ENCODE data around the gene KIAA1549. TPM values are rescaled to one million over a fixed set of nuclear protein-coding genes. Genes with fewer than 3 reads are reported as not detected.

Gene KIAA1549
- total and polyA plus RNA-seq, 4 donors = 0.13 to 0.89 (median 0.42) TPM

DNA sequence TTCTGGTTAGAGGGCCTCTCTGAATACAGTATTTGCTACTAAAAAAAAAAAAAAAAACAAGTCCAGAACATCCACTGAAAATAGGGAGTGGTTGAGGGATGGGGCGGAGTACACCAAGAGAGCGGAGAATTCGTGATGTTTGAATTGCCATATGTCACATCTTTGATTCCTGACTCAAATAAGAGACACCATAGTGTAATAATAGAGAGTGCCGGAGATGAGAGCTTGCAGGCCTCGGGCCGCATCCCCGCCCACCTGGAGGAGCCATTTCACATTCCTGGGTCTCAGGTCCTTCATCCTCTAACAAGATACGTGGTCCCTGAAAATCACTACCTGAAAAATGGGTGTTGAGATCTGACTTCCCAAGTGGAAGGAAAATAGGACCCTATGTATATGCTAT lies 46.8 kb downstream of the KIAA1549 start:
- DNase-seq (ENCODE audit: low spot score) = no peak

DNA sequence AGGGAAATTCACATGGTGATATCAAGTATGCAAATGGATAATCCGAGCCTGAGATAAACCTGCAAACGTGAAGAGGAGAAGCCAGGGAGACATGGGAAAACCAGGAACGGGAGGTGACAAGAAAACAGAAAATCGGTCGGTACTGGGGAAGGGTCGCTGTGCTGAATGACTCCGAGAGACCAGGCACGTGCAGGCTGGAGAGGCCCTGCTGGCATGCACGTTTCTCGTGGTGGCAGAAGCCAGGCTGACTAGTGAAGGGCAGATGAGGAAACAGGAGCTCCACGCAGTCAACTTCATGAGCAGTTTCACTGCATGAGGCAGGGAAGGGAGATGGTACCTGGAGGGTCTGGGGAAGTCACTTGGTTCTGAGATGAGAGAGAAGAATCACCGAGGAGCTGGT lies 48.3 kb downstream of the KIAA1549 start:
- Histone ChIP-seq H3K4me3 (ENCODE audit: low read depth in 1 of 3, low read length in 3 of 3) (no peak overlapping the region), H3K4me1 (ENCODE audit: control insufficient read depth in 4 of 4, insufficient read depth in 4 of 4, low read length in 3 of 4) (no peaks in the 10 kb centered on the region), H3K9me3 (ENCODE audit: control insufficient read depth in 4 of 4, low read length in 3 of 4) (no peaks in the 10 kb centered on the region), H3K27ac (ENCODE audit: low read depth in 1 of 2, low read length in 2 of 2) (no peak overlapping the region), H3K27me3 (ENCODE audit: control insufficient read depth in 4 of 4, insufficient read depth in 4 of 4, low read length in 3 of 4) (no peaks in the 10 kb centered on the region), H3K9ac (ENCODE audit: low read depth in 1 of 2, low read length in 2 of 2) (no peak overlapping the region), H3K36me3 (ENCODE audit: control insufficient read depth in 4 of 4, insufficient read depth in 3 of 4, low read depth in 1 of 4, low read length in 3 of 4) (no peaks in the 10 kb centered on the region)
- DNase-seq (ENCODE audit: low spot score) = no peak
- no peak for TF ChIP-seq HNF4G (IDR thresholded peaks at IDR 0.05)
- no peak for TF ChIP-seq HNF4A (conservative IDR thresholded peaks at IDR 0.05)
- 88% methylated on average over 12 of the region's 12 CpGs for WGBS

More for the DNA sequence above, 46.8 kb downstream of the KIAA1549 start:
- Histone ChIP-seq H3K4me3 (ENCODE audit: low read depth in 1 of 3, low read length in 3 of 3) (no peak overlapping the region), H3K27ac (ENCODE audit: low read depth in 1 of 2, low read length in 2 of 2) (no peak overlapping the region), H3K27me3 (ENCODE audit: control insufficient read depth in 4 of 4, insufficient read depth in 4 of 4, low read length in 3 of 4) (no peaks in the 10 kb centered on the region), H3K9me3 (ENCODE audit: control insufficient read depth in 4 of 4, low read length in 3 of 4) (no peaks in the 10 kb centered on the region), H3K9ac (ENCODE audit: low read depth in 1 of 2, low read length in 2 of 2) (no peak overlapping the region), H3K4me1 (ENCODE audit: control insufficient read depth in 4 of 4, insufficient read depth in 4 of 4, low read length in 3 of 4) (no peaks in the 10 kb centered on the region), H3K36me3 (ENCODE audit: control insufficient read depth in 4 of 4, insufficient read depth in 3 of 4, low read depth in 1 of 4, low read length in 3 of 4) (no peaks in the 10 kb centered on the region)
- no peak for TF ChIP-seq RAD21 (IDR thresholded peaks at IDR 0.05)
- TF ChIP-seq GABPA (IDR thresholded peaks at IDR 0.05 in 1 of 2, conservative IDR thresholded peaks at IDR 0.05 in 1 of 2) = no peak
- WGBS = 95% methylated on average over 8 of the region's 8 CpGs

DNA sequence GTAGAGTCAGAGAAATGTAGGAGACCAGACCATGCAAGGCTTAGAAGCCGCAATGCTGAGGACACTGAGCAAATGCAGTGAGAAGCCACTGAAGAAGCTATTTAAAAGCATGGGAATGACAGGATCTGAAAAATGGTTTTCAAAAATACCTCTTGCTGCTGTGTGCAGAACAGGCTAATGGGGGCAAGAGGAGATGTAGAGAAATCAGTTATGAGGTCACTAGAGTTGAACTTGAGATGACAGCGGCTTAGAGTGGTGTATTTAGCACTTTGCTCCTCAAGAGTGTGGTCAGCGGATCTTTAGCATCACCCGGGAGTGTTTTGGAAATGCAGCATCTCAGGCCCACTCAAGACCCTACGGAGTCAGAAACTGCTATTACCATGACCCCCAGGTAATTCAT lies 48.8 kb downstream of the KIAA1549 start:
- no peak for TF ChIP-seq EGR1 (IDR thresholded peaks at IDR 0.05; ENCODE audit: low read depth in 2 of 2)
- no peak for TF ChIP-seq JUND (IDR thresholded peaks at IDR 0.05)
- TF ChIP-seq FOXA1 (IDR thresholded peaks at IDR 0.05) = no peak
- H3K9ac ChIP-seq (ENCODE audit: low read depth in 1 of 2, low read length in 2 of 2) = no peak overlapping the region
- H3K27ac ChIP-seq (ENCODE audit: low read depth in 1 of 2, low read length in 2 of 2) = no peak overlapping the region
- no peaks in the 10 kb centered on the region for H3K36me3 ChIP-seq (ENCODE audit: control insufficient read depth in 4 of 4, insufficient read depth in 3 of 4, low read depth in 1 of 4, low read length in 3 of 4)
- no peaks in the 10 kb centered on the region for H3K9me3 ChIP-seq (ENCODE audit: control insufficient read depth in 4 of 4, low read length in 3 of 4)
- WGBS = 99% methylated on average over 5 of the region's 5 CpGs
- H3K4me1 ChIP-seq (ENCODE audit: control insufficient read depth in 4 of 4, insufficient read depth in 4 of 4, low read length in 3 of 4) = no peaks in the 10 kb centered on the region
- no peaks in the 10 kb centered on the region for H3K27me3 ChIP-seq (ENCODE audit: control insufficient read depth in 4 of 4, insufficient read depth in 4 of 4, low read length in 3 of 4)
- H3K4me3 ChIP-seq (ENCODE audit: low read depth in 1 of 3, low read length in 3 of 3) = no peak overlapping the region
- no peak for DNase-seq (ENCODE audit: low spot score)

DNA sequence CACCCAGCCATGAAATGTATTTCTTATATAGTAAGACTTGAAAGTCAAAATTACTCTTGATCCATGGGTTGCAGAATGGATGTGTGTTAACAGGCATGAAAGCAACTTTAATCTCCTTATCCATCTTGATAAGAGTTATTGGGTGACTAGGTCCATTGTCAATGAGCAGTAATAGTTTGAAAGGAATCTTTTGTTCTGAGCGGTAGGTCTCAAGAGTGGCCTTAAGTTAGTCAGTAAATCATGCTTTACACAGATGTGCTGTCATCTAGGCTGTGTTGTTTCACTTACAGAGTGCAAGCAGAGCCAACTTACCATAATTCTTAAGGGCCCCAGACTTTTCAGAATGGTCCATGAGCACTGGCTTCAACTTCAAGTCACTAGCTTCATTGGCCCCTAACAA lies 51.2 kb downstream of the KIAA1549 start:
- Histone ChIP-seq H3K27me3 (ENCODE audit: control insufficient read depth in 4 of 4, insufficient read depth in 4 of 4, low read length in 3 of 4) (no peaks in the 10 kb centered on the region), H3K9me3 (ENCODE audit: control insufficient read depth in 4 of 4, low read length in 3 of 4) (no peaks in the 10 kb centered on the region), H3K27ac (ENCODE audit: low read depth in 1 of 2, low read length in 2 of 2) (no peak overlapping the region), H3K9ac (ENCODE audit: low read depth in 1 of 2, low read length in 2 of 2) (no peak overlapping the region), H3K4me1 (ENCODE audit: control insufficient read depth in 4 of 4, insufficient read depth in 4 of 4, low read length in 3 of 4) (no peaks in the 10 kb centered on the region), H3K36me3 (ENCODE audit: control insufficient read depth in 4 of 4, insufficient read depth in 3 of 4, low read depth in 1 of 4, low read length in 3 of 4) (no peaks in the 10 kb centered on the region), H3K4me3 (ENCODE audit: low read depth in 1 of 3, low read length in 3 of 3) (no peak overlapping the region)
- 96% methylated on average over 1 of the region's 1 CpG for WGBS
- DNase-seq (ENCODE audit: low spot score) = no peak
- TF ChIP-seq RXRA (IDR thresholded peaks at IDR 0.05) = no peak
- TF ChIP-seq, protein P1, sequence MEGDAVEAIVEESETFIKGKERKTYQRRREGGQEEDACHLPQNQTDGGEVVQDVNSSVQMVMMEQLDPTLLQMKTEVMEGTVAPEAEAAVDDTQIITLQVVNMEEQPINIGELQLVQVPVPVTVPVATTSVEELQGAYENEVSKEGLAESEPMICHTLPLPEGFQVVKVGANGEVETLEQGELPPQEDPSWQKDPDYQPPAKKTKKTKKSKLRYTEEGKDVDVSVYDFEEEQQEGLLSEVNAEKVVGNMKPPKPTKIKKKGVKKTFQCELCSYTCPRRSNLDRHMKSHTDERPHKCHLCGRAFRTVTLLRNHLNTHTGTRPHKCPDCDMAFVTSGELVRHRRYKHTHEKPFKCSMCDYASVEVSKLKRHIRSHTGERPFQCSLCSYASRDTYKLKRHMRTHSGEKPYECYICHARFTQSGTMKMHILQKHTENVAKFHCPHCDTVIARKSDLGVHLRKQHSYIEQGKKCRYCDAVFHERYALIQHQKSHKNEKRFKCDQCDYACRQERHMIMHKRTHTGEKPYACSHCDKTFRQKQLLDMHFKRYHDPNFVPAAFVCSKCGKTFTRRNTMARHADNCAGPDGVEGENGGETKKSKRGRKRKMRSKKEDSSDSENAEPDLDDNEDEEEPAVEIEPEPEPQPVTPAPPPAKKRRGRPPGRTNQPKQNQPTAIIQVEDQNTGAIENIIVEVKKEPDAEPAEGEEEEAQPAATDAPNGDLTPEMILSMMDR (IDR thresholded peaks at IDR 0.05; ENCODE audit: low read depth, low read length, missing input control) = no peak
- TF ChIP-seq HNF4A (conservative IDR thresholded peaks at IDR 0.05) = no peak
- no peak for TF ChIP-seq YY1 (IDR thresholded peaks at IDR 0.05)
- no peak for TF ChIP-seq GABPA (IDR thresholded peaks at IDR 0.05 in 1 of 2, conservative IDR thresholded peaks at IDR 0.05 in 1 of 2)
- TF ChIP-seq FOXA1 (IDR thresholded peaks at IDR 0.05) = no peak
- no peak for TF ChIP-seq JUND (IDR thresholded peaks at IDR 0.05)
- TF ChIP-seq SP1 (IDR thresholded peaks at IDR 0.05) = no peak
- TF ChIP-seq EGR1 (IDR thresholded peaks at IDR 0.05; ENCODE audit: low read depth in 2 of 2) = no peak
- TF ChIP-seq, protein P2, sequence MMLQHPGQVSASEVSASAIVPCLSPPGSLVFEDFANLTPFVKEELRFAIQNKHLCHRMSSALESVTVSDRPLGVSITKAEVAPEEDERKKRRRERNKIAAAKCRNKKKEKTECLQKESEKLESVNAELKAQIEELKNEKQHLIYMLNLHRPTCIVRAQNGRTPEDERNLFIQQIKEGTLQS (IDR thresholded peaks at IDR 0.05) = no peak
- TF ChIP-seq, protein P3, sequence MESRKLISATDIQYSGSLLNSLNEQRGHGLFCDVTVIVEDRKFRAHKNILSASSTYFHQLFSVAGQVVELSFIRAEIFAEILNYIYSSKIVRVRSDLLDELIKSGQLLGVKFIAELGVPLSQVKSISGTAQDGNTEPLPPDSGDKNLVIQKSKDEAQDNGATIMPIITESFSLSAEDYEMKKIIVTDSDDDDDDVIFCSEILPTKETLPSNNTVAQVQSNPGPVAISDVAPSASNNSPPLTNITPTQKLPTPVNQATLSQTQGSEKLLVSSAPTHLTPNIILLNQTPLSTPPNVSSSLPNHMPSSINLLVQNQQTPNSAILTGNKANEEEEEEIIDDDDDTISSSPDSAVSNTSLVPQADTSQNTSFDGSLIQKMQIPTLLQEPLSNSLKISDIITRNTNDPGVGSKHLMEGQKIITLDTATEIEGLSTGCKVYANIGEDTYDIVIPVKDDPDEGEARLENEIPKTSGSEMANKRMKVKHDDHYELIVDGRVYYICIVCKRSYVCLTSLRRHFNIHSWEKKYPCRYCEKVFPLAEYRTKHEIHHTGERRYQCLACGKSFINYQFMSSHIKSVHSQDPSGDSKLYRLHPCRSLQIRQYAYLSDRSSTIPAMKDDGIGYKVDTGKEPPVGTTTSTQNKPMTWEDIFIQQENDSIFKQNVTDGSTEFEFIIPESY (IDR thresholded peaks at IDR 0.05) = no peak
- TF ChIP-seq, protein P4, sequence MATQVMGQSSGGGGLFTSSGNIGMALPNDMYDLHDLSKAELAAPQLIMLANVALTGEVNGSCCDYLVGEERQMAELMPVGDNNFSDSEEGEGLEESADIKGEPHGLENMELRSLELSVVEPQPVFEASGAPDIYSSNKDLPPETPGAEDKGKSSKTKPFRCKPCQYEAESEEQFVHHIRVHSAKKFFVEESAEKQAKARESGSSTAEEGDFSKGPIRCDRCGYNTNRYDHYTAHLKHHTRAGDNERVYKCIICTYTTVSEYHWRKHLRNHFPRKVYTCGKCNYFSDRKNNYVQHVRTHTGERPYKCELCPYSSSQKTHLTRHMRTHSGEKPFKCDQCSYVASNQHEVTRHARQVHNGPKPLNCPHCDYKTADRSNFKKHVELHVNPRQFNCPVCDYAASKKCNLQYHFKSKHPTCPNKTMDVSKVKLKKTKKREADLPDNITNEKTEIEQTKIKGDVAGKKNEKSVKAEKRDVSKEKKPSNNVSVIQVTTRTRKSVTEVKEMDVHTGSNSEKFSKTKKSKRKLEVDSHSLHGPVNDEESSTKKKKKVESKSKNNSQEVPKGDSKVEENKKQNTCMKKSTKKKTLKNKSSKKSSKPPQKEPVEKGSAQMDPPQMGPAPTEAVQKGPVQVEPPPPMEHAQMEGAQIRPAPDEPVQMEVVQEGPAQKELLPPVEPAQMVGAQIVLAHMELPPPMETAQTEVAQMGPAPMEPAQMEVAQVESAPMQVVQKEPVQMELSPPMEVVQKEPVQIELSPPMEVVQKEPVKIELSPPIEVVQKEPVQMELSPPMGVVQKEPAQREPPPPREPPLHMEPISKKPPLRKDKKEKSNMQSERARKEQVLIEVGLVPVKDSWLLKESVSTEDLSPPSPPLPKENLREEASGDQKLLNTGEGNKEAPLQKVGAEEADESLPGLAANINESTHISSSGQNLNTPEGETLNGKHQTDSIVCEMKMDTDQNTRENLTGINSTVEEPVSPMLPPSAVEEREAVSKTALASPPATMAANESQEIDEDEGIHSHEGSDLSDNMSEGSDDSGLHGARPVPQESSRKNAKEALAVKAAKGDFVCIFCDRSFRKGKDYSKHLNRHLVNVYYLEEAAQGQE (IDR thresholded peaks at IDR 0.05) = no peak
- no peak for TF ChIP-seq TAF1 (conservative IDR thresholded peaks at IDR 0.05)
- no peak for TF ChIP-seq RAD21 (IDR thresholded peaks at IDR 0.05)
- TF ChIP-seq, protein P5, sequence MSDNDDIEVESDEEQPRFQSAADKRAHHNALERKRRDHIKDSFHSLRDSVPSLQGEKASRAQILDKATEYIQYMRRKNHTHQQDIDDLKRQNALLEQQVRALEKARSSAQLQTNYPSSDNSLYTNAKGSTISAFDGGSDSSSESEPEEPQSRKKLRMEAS (IDR thresholded peaks at IDR 0.05) = no peak
- TF ChIP-seq FOXA2 (IDR thresholded peaks at IDR 0.05) = no peak
- no peak for TF ChIP-seq HNF4G (IDR thresholded peaks at IDR 0.05)
